SU-DHL-6 (cell line): Measurements from ENCODE around the gene ARMS2.

Source experiments
- H2AFZ ChIP-seq: fragments of 200-600 bp; sonication (generic); 2 replicates; pipeline ENCODE4 v1.6.1; 2014; ENCODE audit warnings: low read depth, mild to moderate bottlenecking, moderate library complexity, mixed read lengths, antibody characterized with exemption, low read length; ENCODE audit not compliant: severe bottlenecking
- H3F3A ChIP-seq: fragments of 200-600 bp; shearing (Covaris generic); 2 replicates; pipeline ENCODE4 v1.6.0; 2016; ENCODE audit warnings: antibody characterized with exemption, mild to moderate bottlenecking; ENCODE audit not compliant: insufficient read depth
- H3K27ac ChIP-seq: fragments of 200-600 bp; sonication (generic); 2 replicates; pipeline ENCODE4 v1.5.1; 2016; ENCODE audit warnings: low read depth, mild to moderate bottlenecking, low read length, moderate library complexity, mixed read lengths
- H3K27me3 ChIP-seq: fragments of 200-600 bp; sonication (generic), shearing (Covaris generic); 2 replicates; pipeline ENCODE4 v1.6.0; 2014; ENCODE audit warnings: mild to moderate bottlenecking, low read length
- H3K36me3 ChIP-seq: fragments of 200-600 bp; sonication (generic); 2 replicates; pipeline ENCODE4 v1.6.1; 2014; ENCODE audit warnings: mild to moderate bottlenecking, low read length, mixed read lengths
- H3K4me2 ChIP-seq: fragments of 300-600, 200-600 bp; shearing (Covaris generic), sonication (generic); 2 replicates; pipeline ENCODE4 v1.6.0; 2014; ENCODE audit warnings: low read length, low read depth, mild to moderate bottlenecking; ENCODE audit not compliant: poor library complexity, severe bottlenecking
- H3K4me3 ChIP-seq: fragments of 200-600 bp; sonication (generic); 2 replicates; pipeline ENCODE4 v1.5.1; 2014; ENCODE audit warnings: antibody characterized with exemption, low read length, mild to moderate bottlenecking, mixed read lengths; ENCODE audit not compliant: insufficient read depth, poor library complexity, severe bottlenecking
- H3K79me2 ChIP-seq: fragments of 200-600 bp; sonication (generic); 2 replicates; pipeline ENCODE4 v1.6.1; 2014; ENCODE audit warnings: mild to moderate bottlenecking, low read length, moderate library complexity; ENCODE audit not compliant: insufficient read depth
- H3K9ac ChIP-seq: fragments of 200-600 bp; sonication (generic); 2 replicates; pipeline ENCODE4 v1.7.0; 2014; ENCODE audit warnings: mild to moderate bottlenecking, low read length
- H3K9me2 ChIP-seq: fragments of 200-600 bp; sonication (generic); replicated peaks from 2 replicates; pipeline ENCODE4 v1.6.1; 2014; ENCODE audit warnings: low read length; ENCODE audit not compliant: insufficient read depth
- H3K9me3 ChIP-seq: fragments of 200-600 bp; sonication (generic); 2 replicates; pipeline ENCODE4 v1.6.1; 2014; ENCODE audit warnings: low read length, mixed read lengths; ENCODE audit not compliant: insufficient read depth
- H4K20me1 ChIP-seq: fragments of 200-600 bp; sonication (generic); 2 replicates; pipeline ENCODE4 v1.6.1; 2014; ENCODE audit warnings: low read depth, mild to moderate bottlenecking, antibody characterized with exemption, low read length, moderate library complexity, mixed read lengths
- CTCF ChIP-seq: fragments of 200-600 bp; sonication (generic); IDR thresholded peaks from one replicate; pipeline ENCODE4 v1.5.1; 2017; ENCODE audit warnings: antibody characterized with exemption, mild to moderate bottlenecking, low read length, moderate library complexity; ENCODE audit not compliant: insufficient read depth, poor library complexity, severe bottlenecking
- EZH2phosphoT487 ChIP-seq: fragments of 200-600 bp; sonication (generic), shearing (Covaris generic); conservative IDR thresholded peaks from 2 replicates; pipeline ENCODE4 v1.6.1; 2018; ENCODE audit warnings: mild to moderate bottlenecking, antibody characterized with exemption, low read length, moderate library complexity, mixed read lengths

ARMS2 gene

DNA sequence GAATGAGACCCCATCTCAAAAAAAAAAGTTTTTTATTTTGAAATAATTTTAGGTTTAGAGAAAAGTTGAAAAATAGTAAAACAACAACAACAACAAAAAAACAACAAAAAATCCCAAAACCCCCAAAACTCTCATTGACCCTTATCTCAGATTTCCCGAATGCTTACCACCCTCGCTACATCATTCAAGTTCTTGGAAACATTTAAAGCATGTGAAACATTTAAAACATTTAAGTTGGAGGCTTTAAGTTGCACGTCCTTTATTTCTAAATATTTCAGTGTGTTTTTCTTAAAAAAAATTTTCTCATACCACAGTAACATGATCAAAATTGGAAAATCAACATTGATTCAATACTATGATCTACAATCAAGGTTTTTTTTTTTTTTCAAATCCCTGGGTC lies 382 bp upstream of the ARMS2 start:
- no peaks in the 10 kb centered on the region for H4K20me1 ChIP-seq

GRCh38 chr10:122455376-122456079 lies 1.1 kb downstream of the ARMS2 start:
- H3K27me3 ChIP-seq = 0 out of 2 replicates have a peak, but pooled peaks cover 3% of the 10 kb centered on the region
- H3F3A ChIP-seq = no peaks in the 10 kb centered on the region
- H3K4me2 ChIP-seq = no peak overlapping the region
- no peaks in the 10 kb centered on the region for H3K79me2 ChIP-seq
- no peaks in the 10 kb centered on the region for H3K9me3 ChIP-seq
- H3K9ac ChIP-seq = no peak overlapping the region
- H3K36me3 ChIP-seq = no peaks in the 10 kb centered on the region
- H3K4me3 ChIP-seq = no peak overlapping the region
- no peak overlapping the region for H3K27ac ChIP-seq
- no peaks in the 10 kb centered on the region for H4K20me1 ChIP-seq
- TF ChIP-seq CTCF (no peak), EZH2phosphoT487 (no peak)
- no peaks in the 10 kb centered on the region for H3K9me2 ChIP-seq
- H2AFZ ChIP-seq = no peak overlapping the region

More for the DNA sequence above, 382 bp upstream of the ARMS2 start:
- H3F3A ChIP-seq = no peaks in the 10 kb centered on the region
- no peaks in the 10 kb centered on the region for H3K36me3 ChIP-seq
- no peak overlapping the region for H3K9ac ChIP-seq
- 0 out of 2 replicates have a peak, but pooled peaks cover 3% of the 10 kb centered on the region for H3K27me3 ChIP-seq
- H3K4me3 ChIP-seq = no peak overlapping the region
- TF ChIP-seq EZH2phosphoT487 (no peak), CTCF (no peak)
- H3K9me2 ChIP-seq = no peaks in the 10 kb centered on the region
- no peaks in the 10 kb centered on the region for H3K9me3 ChIP-seq
- no peak overlapping the region for H3K27ac ChIP-seq
- no peak overlapping the region for H2AFZ ChIP-seq
- no peaks in the 10 kb centered on the region for H3K79me2 ChIP-seq
- H3K4me2 ChIP-seq = no peak overlapping the region

DNA sequence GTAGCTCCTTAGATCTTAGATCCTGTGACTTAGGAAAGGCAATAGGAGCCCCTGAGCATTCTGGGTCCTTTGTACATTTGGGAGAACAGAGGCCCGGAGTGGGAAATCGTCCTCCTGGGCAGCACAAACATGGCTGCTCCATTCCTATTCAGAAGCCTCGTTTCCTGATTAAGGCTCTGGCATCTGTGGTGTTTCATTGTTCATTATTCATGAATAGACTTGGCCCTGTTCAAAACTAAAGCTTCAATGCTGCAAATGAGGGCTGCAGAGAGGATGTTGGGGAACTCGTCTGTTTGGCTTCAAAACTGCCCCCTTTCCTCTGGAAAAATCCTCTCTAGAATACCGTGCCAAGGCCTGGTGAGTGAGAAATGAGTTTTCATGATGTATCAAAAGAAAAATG lies 3.5 kb downstream of the ARMS2 start:
- no peaks in the 10 kb centered on the region for H3K79me2 ChIP-seq
- no peaks in the 10 kb centered on the region for H4K20me1 ChIP-seq
- H3K27ac ChIP-seq = no peak overlapping the region
- no peak overlapping the region for H3K9ac ChIP-seq
- no peak for TF ChIP-seq CTCF
- TF ChIP-seq EZH2phosphoT487 = no peak
- H3K4me3 ChIP-seq = no peak overlapping the region
- H3K36me3 ChIP-seq = no peaks in the 10 kb centered on the region
- no peak overlapping the region for H3K4me2 ChIP-seq
- H2AFZ ChIP-seq = no peak overlapping the region
- H3K27me3 ChIP-seq = 0 out of 2 replicates have a peak, but pooled peaks cover 3% of the 10 kb centered on the region
- no peaks in the 10 kb centered on the region for H3F3A ChIP-seq
- H3K9me2 ChIP-seq = no peaks in the 10 kb centered on the region
- H3K9me3 ChIP-seq = no peaks in the 10 kb centered on the region
